ENCODE measurements around the gene IL1RN. TPM values are rescaled to one million over a fixed set of nuclear protein-coding genes. Genes with fewer than 3 reads are reported as not detected.
A peak's percentile ranks its signal among the peaks of the same experiment; 100 is the strongest.

The IL1RN gene
- total and polyA plus RNA-seq, 9 donors: 0.22 to 4.0 (median 0.60) TPM

GRCh38 chr2:113137827-113138226 lies 10.4 kb downstream of the IL1RN start:
- Histone ChIP-seq H3K9me3 (replicated peaks; ENCODE audit: control insufficient read depth, low read depth, low read length) (no peaks in the 10 kb centered on the region), H3K4me1 (ENCODE audit: control insufficient read depth, insufficient read depth, low read length) (no peaks in the 10 kb centered on the region), H3K27me3 (ENCODE audit: control insufficient read depth, insufficient read depth, low read length) (peaks cover 7% of the 10 kb centered on the region), H3K4me3 (ENCODE audit: low read length) (no peak overlapping the region), H3K27ac (ENCODE audit: low read length) (no peak overlapping the region), H3K36me3 (ENCODE audit: control insufficient read depth, insufficient read depth, low read length) (no peaks in the 10 kb centered on the region)
- no peak for DNase-seq
- WGBS (ENCODE audit: insufficient coverage): no CpG with 5 or more reads among the region's 1 CpG

DNA sequence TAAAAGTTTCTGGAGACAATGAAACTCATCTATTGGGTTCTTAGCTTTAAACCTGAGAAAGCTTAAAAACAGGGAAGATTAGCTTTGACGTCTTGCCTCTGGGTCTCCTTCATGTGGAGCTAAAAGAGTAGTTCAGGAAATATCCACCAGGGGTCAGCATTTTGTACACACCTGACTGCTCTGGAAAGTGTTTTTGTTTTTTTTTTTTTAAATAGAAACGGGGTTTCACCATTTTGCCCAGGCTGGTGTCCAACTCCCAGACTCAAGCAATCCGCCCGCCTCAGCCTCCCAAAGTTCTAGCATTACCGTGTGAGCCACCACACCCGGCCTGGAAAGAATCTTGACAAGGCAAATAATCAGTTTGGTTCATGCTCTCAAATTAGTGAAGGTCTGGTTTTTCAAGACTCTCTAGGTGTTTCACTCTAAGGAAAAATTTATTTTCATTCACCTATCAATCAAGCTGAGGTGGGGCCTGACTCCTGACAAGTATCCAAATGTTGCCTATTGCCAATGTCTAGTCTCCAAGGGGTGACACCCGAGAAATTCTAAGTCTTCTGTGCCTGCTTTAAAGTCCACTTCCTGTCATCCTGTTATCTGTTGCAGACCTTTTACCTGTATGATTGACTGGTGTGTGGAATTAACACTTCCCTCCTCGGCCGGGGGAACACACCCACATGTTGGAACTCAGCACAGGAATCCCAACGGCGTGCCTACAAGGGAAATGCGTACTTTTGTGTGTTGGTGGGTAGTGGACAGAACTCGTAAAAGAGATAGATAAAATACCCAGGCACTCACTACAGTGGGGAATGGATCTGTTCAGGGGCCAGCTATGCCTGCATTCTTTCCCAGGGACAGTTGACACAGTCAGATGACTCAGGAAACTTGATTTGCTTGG lies 11.3 kb downstream of the IL1RN start:
- 0% methylated on average over 1 of the region's 13 CpGs for WGBS (ENCODE audit: insufficient coverage)
- no peak overlapping the region for H3K4me3 ChIP-seq (ENCODE audit: low read length)
- no peaks in the 10 kb centered on the region for H3K36me3 ChIP-seq (ENCODE audit: control insufficient read depth, insufficient read depth, low read length)

GRCh38 chr2:113141451-113141850 lies 14.1 kb downstream of the IL1RN start:
- Histone ChIP-seq H3K4me3 (ENCODE audit: low read length) (no peak overlapping the region), H3K4me1 (ENCODE audit: control insufficient read depth, insufficient read depth, low read length) (no peaks in the 10 kb centered on the region), H3K36me3 (ENCODE audit: control insufficient read depth, insufficient read depth, low read length) (no peaks in the 10 kb centered on the region), H3K27me3 (ENCODE audit: control insufficient read depth, insufficient read depth, low read length) (peaks cover 7% of the 10 kb centered on the region), H3K9me3 (replicated peaks; ENCODE audit: control insufficient read depth, low read depth, low read length) (peaks cover 2% of the 10 kb centered on the region), H3K27ac (ENCODE audit: low read length) (no peak overlapping the region)
- 80% methylated on average over 5 of the region's 6 CpGs for WGBS (ENCODE audit: insufficient coverage)
- DNase-seq: no peak

More for the DNA sequence above, 11.3 kb downstream of the IL1RN start:
- Histone ChIP-seq H3K4me1 (ENCODE audit: control insufficient read depth, insufficient read depth, low read length) (no peaks in the 10 kb centered on the region), H3K27me3 (ENCODE audit: control insufficient read depth, insufficient read depth, low read length) (peaks cover 7% of the 10 kb centered on the region), H3K27ac (ENCODE audit: low read length) (no peak overlapping the region), H3K9me3 (replicated peaks; ENCODE audit: control insufficient read depth, low read depth, low read length) (no peaks in the 10 kb centered on the region)
- DNase-seq: peak; percentile 77

DNA sequence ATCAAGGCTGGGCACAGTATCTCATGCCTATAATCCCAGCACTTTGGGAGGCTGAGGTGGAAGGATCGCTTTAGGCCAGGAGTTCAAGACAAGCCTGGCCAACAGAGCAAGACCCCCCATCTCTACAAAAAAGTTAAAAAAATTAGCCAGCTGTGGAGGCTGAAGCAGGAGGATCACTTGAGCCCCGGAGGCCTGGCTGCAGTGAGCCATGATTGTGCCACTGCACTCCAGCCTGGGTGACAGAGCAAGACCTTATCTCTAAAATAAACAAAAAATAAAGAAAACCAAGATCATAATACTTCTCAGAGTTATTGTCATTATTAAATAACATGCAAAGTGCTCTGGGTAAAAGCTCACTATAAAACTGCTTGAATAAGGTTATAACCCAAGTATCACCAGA lies 14.9 kb downstream of the IL1RN start:
- peaks cover 7% of the 10 kb centered on the region for H3K27me3 ChIP-seq (ENCODE audit: control insufficient read depth, insufficient read depth, low read length)
- no peak for DNase-seq
- H3K9me3 ChIP-seq (replicated peaks; ENCODE audit: control insufficient read depth, low read depth, low read length): peaks cover 2% of the 10 kb centered on the region
- no peaks in the 10 kb centered on the region for H3K4me1 ChIP-seq (ENCODE audit: control insufficient read depth, insufficient read depth, low read length)
- H3K36me3 ChIP-seq (ENCODE audit: control insufficient read depth, insufficient read depth, low read length): no peaks in the 10 kb centered on the region
- no peak overlapping the region for H3K27ac ChIP-seq (ENCODE audit: low read length)
- H3K4me3 ChIP-seq (ENCODE audit: low read length): no peak overlapping the region
- WGBS (ENCODE audit: insufficient coverage): 80% methylated on average over 1 of the region's 2 CpGs

DNA sequence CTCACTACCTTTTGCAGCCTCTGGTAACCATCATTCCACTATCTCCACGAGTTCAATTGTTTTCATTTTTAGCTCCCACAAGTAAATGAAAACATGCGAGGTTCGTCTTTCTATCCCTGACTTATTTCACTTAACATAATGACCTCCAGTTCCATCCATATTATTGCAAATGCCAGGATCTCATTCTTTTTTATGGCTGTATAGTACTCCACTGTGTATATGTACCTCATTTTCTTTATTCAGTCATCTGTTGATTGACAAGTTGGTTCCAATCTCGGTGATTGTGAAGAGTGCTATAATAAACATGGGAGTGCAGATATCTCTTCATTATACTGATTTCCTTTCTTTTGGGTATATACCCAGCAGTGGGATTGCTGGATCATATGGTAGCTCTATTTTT lies 16.9 kb downstream of the IL1RN start:
- peaks cover 2% of the 10 kb centered on the region for H3K27me3 ChIP-seq (ENCODE audit: control insufficient read depth, insufficient read depth, low read length)
- H3K9me3 ChIP-seq (replicated peaks; ENCODE audit: control insufficient read depth, low read depth, low read length): peaks cover 2% of the 10 kb centered on the region
- DNase-seq: no peak
- WGBS (ENCODE audit: insufficient coverage): 67% methylated on average over 1 of the region's 4 CpGs
- H3K4me1 ChIP-seq (ENCODE audit: control insufficient read depth, insufficient read depth, low read length): no peaks in the 10 kb centered on the region
- no peak overlapping the region for H3K27ac ChIP-seq (ENCODE audit: low read length)
- no peak overlapping the region for H3K4me3 ChIP-seq (ENCODE audit: low read length)
- no peaks in the 10 kb centered on the region for H3K36me3 ChIP-seq (ENCODE audit: control insufficient read depth, insufficient read depth, low read length)

DNA sequence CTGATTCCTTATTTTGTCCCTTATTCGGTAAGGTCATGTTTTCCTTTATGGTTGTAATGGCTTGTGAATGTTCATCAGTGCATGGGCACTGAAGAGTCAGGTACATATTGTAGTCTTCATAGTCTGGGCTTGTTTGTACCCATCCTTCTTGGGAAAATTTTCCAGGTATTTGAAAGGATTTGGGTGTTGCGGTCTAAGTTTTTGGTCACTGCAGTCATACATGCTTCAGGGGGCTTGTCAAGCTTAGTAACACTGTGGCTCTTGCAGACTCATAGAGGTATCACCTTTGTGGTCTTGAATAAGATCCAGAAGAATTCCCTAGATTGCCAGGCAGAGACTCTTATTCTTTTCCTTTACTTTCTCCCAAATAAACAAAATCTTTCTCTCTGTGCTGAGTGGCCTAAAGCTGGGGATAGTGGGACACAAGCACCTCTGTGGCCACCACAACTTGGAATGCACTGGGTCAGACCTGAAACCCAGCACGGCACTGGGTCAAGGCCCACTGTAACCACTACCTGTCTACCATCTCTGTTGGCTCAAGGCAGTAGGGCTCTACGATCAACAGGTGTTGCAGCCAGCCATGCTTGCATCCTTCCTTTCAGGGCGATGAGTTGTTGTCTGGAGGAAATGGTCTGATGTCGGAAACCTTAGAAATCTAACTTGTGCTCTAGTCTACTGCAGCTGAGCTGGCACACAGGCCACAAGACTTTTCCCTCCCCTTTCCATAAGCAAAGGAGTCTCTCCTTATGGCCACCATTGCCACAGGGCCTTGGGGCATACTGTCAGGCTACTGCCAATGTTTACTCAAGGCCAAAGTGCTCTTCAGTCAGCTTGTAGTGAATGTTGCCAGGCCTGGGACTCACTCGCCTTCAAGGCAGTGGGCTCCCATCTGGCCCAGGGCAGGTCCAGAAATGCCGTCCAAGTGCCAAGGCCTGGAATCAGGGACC lies 21.5 kb downstream of the IL1RN start:
- 85% methylated on average over 2 of the region's 8 CpGs for WGBS (ENCODE audit: insufficient coverage)
- Histone ChIP-seq H3K36me3 (ENCODE audit: control insufficient read depth, insufficient read depth, low read length) (no peaks in the 10 kb centered on the region), H3K27ac (ENCODE audit: low read length) (no peak overlapping the region), H3K9me3 (replicated peaks; ENCODE audit: control insufficient read depth, low read depth, low read length) (peaks cover 2% of the 10 kb centered on the region), H3K4me3 (ENCODE audit: low read length) (no peak overlapping the region), H3K4me1 (ENCODE audit: control insufficient read depth, insufficient read depth, low read length) (no peaks in the 10 kb centered on the region), H3K27me3 (ENCODE audit: control insufficient read depth, insufficient read depth, low read length) (no peaks in the 10 kb centered on the region)
- no peak for DNase-seq

GRCh38 chr2:113149553-113150257 lies 22.3 kb downstream of the IL1RN start:
- no CpG with 5 or more reads among the region's 1 CpG for WGBS (ENCODE audit: insufficient coverage)
- Histone ChIP-seq H3K36me3 (ENCODE audit: control insufficient read depth, insufficient read depth, low read length) (no peaks in the 10 kb centered on the region), H3K4me3 (ENCODE audit: low read length) (no peak overlapping the region)

GRCh38 chr2:113150258-113150601 lies 22.8 kb downstream of the IL1RN start:
- 67% methylated on average over 1 of the region's 5 CpGs for WGBS (ENCODE audit: insufficient coverage)
- no peak for DNase-seq
- no peaks in the 10 kb centered on the region for H3K36me3 ChIP-seq (ENCODE audit: control insufficient read depth, insufficient read depth, low read length)
- H3K27me3 ChIP-seq (ENCODE audit: control insufficient read depth, insufficient read depth, low read length): no peaks in the 10 kb centered on the region
- no peak overlapping the region for H3K4me3 ChIP-seq (ENCODE audit: low read length)
- no peak overlapping the region for H3K27ac ChIP-seq (ENCODE audit: low read length)
- no peaks in the 10 kb centered on the region for H3K9me3 ChIP-seq (replicated peaks; ENCODE audit: control insufficient read depth, low read depth, low read length)
- H3K4me1 ChIP-seq (ENCODE audit: control insufficient read depth, insufficient read depth, low read length): no peaks in the 10 kb centered on the region

More at GRCh38 chr2:113149553-113150257, 22.3 kb downstream of the IL1RN start:
- H3K27me3 ChIP-seq (ENCODE audit: control insufficient read depth, insufficient read depth, low read length): no peaks in the 10 kb centered on the region
- H3K27ac ChIP-seq (ENCODE audit: low read length): no peak overlapping the region
- no peaks in the 10 kb centered on the region for H3K4me1 ChIP-seq (ENCODE audit: control insufficient read depth, insufficient read depth, low read length)
- no peaks in the 10 kb centered on the region for H3K9me3 ChIP-seq (replicated peaks; ENCODE audit: control insufficient read depth, low read depth, low read length)
- no peak for DNase-seq

DNA sequence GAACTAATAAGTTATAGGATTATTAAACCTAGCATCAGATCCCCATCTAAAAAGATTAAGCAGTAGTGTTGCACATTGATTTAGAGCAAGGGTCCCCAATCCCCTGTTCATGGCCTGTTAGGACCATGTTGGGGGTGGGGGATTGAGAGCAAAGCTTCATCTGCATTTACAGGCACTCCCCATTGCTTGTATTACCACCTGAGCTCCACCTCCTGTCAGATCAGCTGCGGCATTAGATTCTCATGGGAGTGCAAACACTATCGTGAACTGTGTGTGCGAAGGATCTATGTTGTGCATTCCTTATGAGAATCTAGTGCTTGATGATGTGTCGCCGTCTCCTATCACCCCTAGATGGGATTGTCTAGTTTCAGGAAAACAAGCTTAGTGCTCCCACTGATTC lies 27.9 kb downstream of the IL1RN start:
- Histone ChIP-seq H3K4me3 (ENCODE audit: low read length) (no peak overlapping the region), H3K27me3 (ENCODE audit: control insufficient read depth, insufficient read depth, low read length) (peaks cover 12% of the 10 kb centered on the region), H3K9me3 (replicated peaks; ENCODE audit: control insufficient read depth, low read depth, low read length) (no peaks in the 10 kb centered on the region), H3K4me1 (ENCODE audit: control insufficient read depth, insufficient read depth, low read length) (peaks cover 3% of the 10 kb centered on the region), H3K36me3 (ENCODE audit: control insufficient read depth, insufficient read depth, low read length) (no peaks in the 10 kb centered on the region), H3K27ac (ENCODE audit: low read length) (no peak overlapping the region)
- DNase-seq: no peak
- no CpG with 5 or more reads among the region's 5 CpGs for WGBS (ENCODE audit: insufficient coverage)
